ENCODE data around the gene KCTD4. TPM values are rescaled to one million over a fixed set of nuclear protein-coding genes. Genes with fewer than 3 reads are reported as not detected.
"Not testable (repeated sequence)": the region's sequence is repeated elsewhere in the genome, so short reads cannot be mapped to it uniquely, and the experiment has no call there.

Gene KCTD4
- total RNA-seq, 4 donors from 2014 or later: 1.3 to 1.9 TPM; not detected in 2

DNA sequence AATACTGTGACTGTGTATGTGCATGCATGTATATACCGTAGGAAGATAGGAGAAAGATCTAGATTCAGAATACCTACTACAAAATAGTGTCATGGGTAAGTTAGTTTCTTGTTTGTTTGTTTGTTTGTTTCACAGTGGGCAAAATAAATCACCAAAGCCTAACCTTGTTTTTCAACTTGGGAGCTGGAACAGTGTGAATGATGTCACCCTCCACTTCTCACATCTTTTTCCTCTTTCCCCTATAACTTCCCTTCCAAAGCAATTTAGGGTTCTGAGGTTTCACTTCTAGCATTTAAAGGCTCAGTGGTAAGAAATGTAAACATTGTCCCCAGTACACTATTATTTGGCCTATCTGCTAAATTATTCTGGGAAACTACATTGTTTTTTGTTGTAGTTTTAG, 5.4 kb downstream of the KCTD4 start:
- in situ Hi-C loops (cut with MboI; ENCODE audit: low pct_ligation_motif_present in 1 of 4, low pct_unique_long_range_greater_than_20kb in 1 of 4, low sequenced_read_pairs in 3 of 4): no loop called here
- TF ChIP-seq EP300 (IDR thresholded peaks at IDR 0.05; ENCODE audit: low read depth) (no peak), POLR2AphosphoS5 (IDR thresholded peaks at IDR 0.05) (no peak), POLR2A (IDR thresholded peaks at IDR 0.05) (no peak)
- TF ChIP-seq, protein P1, sequence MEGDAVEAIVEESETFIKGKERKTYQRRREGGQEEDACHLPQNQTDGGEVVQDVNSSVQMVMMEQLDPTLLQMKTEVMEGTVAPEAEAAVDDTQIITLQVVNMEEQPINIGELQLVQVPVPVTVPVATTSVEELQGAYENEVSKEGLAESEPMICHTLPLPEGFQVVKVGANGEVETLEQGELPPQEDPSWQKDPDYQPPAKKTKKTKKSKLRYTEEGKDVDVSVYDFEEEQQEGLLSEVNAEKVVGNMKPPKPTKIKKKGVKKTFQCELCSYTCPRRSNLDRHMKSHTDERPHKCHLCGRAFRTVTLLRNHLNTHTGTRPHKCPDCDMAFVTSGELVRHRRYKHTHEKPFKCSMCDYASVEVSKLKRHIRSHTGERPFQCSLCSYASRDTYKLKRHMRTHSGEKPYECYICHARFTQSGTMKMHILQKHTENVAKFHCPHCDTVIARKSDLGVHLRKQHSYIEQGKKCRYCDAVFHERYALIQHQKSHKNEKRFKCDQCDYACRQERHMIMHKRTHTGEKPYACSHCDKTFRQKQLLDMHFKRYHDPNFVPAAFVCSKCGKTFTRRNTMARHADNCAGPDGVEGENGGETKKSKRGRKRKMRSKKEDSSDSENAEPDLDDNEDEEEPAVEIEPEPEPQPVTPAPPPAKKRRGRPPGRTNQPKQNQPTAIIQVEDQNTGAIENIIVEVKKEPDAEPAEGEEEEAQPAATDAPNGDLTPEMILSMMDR (IDR thresholded peaks at IDR 0.05): no peak
- intact Hi-C loops (cut with DNase I; ENCODE audit: low total_unique reads): loop anchor here (10.0 kb wide), 1 partner anchor 89 kb away; no protein-coding TSS in a partner anchor
- Histone ChIP-seq H3K27ac (no peak overlapping the region), H3K36me3 (no peaks in the 10 kb centered on the region), H3K4me1 (peaks cover 0 to 20% (median 7%) of the 10 kb centered on the region in 4 donors), H3K4me3 (no peak overlapping the region), H3K9me3 (no peaks in the 10 kb centered on the region), H3K27me3 (no peaks in the 10 kb centered on the region)
- WGBS, 2 donors (ENCODE audit: low coverage in 1 of 2): 100% methylated on average over 1 of the region's 1 CpG
- no peak for DNase-seq

DNA sequence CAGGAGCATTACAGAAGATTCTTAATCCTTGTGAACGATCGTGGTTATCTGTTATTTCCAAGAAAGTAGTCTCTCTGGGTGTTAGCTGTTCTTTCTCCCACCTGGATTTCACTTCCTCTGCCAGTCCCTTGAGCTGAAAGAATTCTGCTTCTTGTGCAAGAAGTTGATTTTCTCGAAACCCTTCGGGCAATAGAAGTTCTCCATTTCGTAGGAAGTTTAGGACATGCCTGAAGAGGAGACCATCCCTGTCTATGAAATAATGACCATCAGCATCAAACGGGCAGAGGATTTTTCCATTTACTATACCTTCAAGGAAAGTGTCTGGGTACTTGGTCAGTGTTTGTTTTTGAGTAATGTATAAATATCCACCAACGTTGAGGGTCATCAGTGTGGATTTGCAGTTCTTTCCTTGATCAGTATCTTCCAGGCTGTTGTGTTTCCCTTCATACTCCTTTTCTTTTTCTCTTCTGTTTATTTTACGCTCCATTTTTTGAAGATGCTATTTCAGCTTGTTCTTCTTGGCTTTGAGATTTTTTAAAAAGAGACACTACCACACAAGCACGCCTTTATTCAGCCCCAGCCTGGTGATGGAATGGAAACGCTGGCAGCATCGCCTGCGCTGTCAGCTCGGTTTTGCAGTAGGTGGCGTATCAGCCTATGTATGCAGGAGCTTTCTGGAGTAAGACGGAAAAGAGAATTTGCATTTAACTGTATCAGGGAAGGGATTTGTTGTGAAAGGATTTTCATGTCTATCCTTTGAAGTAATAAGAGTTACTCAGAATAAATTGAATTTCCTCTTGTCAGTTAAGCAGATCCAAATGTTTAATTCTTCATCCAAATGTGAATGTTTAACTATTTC, 6.5 kb downstream of the KCTD4 start:
- in situ Hi-C loops (cut with MboI; ENCODE audit: low pct_ligation_motif_present in 1 of 4, low pct_unique_long_range_greater_than_20kb in 1 of 4, low sequenced_read_pairs in 3 of 4) (no loop called here), intact Hi-C loops (cut with DNase I; ENCODE audit: low total_unique reads) (loop anchor here (10.0 kb wide), 1 partner anchor 90 kb away; no protein-coding TSS in a partner anchor)
- peak; percentile 23 for DNase-seq
- Histone ChIP-seq H3K9me3 (no peaks in the 10 kb centered on the region), H3K36me3 (no peaks in the 10 kb centered on the region), H3K27me3 (no peaks in the 10 kb centered on the region), H3K4me3 (no peak overlapping the region), H3K4me1 (peaks cover 0 to 20% (median 7%) of the 10 kb centered on the region in 4 donors), H3K27ac (no peak overlapping the region)
- TF ChIP-seq, protein P1 (IDR thresholded peaks at IDR 0.05): peak in 3 of 5 experiments; percentile 17 to 41 (median 19)
- TF ChIP-seq EP300 (IDR thresholded peaks at IDR 0.05; ENCODE audit: low read depth): no peak
- peak in 1 of 3 donors; percentile 16 for TF ChIP-seq POLR2AphosphoS5 (IDR thresholded peaks at IDR 0.05)
- 81 to 84% methylated on average over 14 to 15 of the region's 15 CpGs for WGBS, 2 donors (ENCODE audit: low coverage in 1 of 2)

DNA sequence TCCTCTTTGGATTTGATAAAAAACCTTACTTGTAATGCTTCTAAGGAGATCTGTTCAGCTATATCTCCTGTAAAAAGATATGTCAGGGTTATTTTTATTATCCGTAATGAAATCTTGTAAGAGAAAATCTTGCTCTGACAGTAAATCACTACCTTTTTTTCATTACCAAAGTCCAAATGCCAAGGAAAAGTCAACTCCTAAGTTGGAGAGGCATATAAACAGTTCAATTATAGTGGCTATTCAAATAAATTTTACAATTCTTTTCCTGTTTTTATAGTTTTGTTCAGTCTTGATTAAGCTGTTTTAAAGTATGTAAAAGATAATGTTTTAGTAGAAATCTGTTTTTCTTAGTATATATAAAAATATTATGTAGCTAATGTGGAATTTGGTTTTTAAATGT, 9.0 kb downstream of the KCTD4 start:
- Histone ChIP-seq H3K4me3 (no peak overlapping the region), H3K9me3 (no peaks in the 10 kb centered on the region), H3K4me1 (peaks cover 0 to 20% (median 7%) of the 10 kb centered on the region in 4 donors), H3K27ac (peak overlapping the region in 1 of 4 donors; percentile 13), H3K27me3 (no peaks in the 10 kb centered on the region), H3K36me3 (no peaks in the 10 kb centered on the region)
- TF ChIP-seq, protein P1 (IDR thresholded peaks at IDR 0.05): no peak
- TF ChIP-seq POLR2AphosphoS5 (IDR thresholded peaks at IDR 0.05): no peak
- no peak for TF ChIP-seq EP300 (IDR thresholded peaks at IDR 0.05; ENCODE audit: low read depth)
- no peak for TF ChIP-seq POLR2A (IDR thresholded peaks at IDR 0.05)
- WGBS, 2 donors (ENCODE audit: low coverage in 1 of 2): 22 to 60% methylated on average over 1 of the region's 1 CpG
- DNase-seq: no peak
- in situ Hi-C loops (cut with MboI; ENCODE audit: low pct_ligation_motif_present in 1 of 4, low pct_unique_long_range_greater_than_20kb in 1 of 4, low sequenced_read_pairs in 3 of 4): no loop called here
- intact Hi-C loops (cut with DNase I; ENCODE audit: low total_unique reads): loop anchor here (10.0 kb wide), 1 partner anchor 93 kb away; no protein-coding TSS in a partner anchor

DNA sequence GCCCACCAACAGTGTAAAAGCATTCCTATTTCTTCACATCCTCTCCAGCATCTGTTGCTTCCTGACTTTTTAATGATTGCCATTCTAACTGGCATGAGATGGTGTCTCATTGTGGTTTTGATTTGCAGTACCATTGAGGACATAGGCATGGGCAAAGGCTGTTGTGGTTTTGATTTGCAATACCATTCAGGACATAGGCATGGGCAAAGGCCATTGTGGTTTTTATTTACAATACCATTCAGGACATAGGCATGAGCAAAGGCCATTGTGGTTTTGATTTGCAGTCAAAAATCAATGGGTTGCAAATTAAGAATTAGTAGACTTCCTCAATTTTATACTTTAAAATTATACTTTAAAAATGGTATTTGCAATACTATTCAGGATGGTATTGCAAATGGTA, 11.3 kb downstream of the KCTD4 start:
- H3K4me1 ChIP-seq: peaks cover 0 to 12% (median 5%) of the 10 kb centered on the region in 4 donors
- H3K4me3 ChIP-seq; intact Hi-C loops (cut with DNase I; ENCODE audit: low total_unique reads); DNase-seq; in situ Hi-C loops (cut with MboI; ENCODE audit: low pct_ligation_motif_present in 1 of 4, low pct_unique_long_range_greater_than_20kb in 1 of 4, low sequenced_read_pairs in 3 of 4); H3K9me3 ChIP-seq; H3K36me3 ChIP-seq; H3K27me3 ChIP-seq; H3K27ac ChIP-seq: not testable (repeated sequence)

DNA sequence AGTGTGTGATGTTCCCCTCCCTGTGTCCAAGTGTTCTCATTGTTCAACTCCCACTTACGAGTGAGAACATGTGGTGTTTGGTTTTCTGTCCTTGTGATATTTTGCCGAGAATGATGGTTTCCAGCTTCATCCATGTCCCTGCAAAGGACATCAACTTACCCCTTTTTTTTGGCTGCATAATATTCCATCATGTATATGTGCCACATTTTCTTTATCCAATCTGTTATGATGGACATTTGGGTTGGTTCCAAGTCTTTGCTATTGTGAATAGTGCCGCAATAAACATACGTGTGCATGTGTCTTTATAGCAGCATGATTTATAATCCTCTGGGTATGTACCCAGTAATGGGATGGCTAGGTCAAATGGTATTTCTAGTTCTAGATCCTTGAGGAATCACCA, 11.8 kb downstream of the KCTD4 start:
- H3K27ac ChIP-seq; intact Hi-C loops (cut with DNase I; ENCODE audit: low total_unique reads); in situ Hi-C loops (cut with MboI; ENCODE audit: low pct_ligation_motif_present in 1 of 4, low pct_unique_long_range_greater_than_20kb in 1 of 4, low sequenced_read_pairs in 3 of 4); H3K36me3 ChIP-seq; DNase-seq; H3K9me3 ChIP-seq; H3K4me3 ChIP-seq; H3K27me3 ChIP-seq: not testable (repeated sequence)
- peaks cover 0 to 12% (median 5%) of the 10 kb centered on the region in 4 donors for H3K4me1 ChIP-seq
- WGBS, 2 donors (ENCODE audit: low coverage in 1 of 2): 88 to 93% methylated on average over 4 of the region's 4 CpGs
